ENCODE measurements around the gene REV3L.

The REV3L gene

DNA sequence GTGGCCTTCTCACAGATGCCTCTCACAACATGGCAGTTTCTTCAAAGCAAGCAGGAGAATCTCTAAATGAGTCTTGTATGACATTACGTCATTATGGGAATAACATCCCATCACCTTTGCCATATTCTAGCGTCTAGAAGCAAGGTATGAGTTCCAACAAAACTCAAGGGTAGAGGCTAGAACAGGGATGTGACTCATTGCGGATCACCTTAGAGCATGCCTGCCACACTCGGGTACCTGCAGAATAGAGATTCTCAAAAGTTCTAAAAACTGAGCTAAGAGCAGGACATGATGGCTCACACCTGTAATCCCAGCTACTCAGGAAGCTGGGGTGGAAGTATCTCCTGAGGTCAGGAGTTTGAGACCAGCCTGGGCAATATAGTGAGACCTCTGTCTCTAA is 212.9 kb downstream of the REV3L start:
- no peaks in the 10 kb centered on the region for H3K36me3 ChIP-seq (ENCODE audit: insufficient read depth)
- H3K4me2 ChIP-seq = no peak overlapping the region
- no peak overlapping the region for H3K4me3 ChIP-seq (IDR thresholded peaks at IDR 0.05; ENCODE audit: insufficient read depth, low read depth, low read length)
- H3K4me1 ChIP-seq (ENCODE audit: low read depth, poor library complexity, severe bottlenecking) = no peaks in the 10 kb centered on the region
- no peaks in the 10 kb centered on the region for H3K27me3 ChIP-seq (ENCODE audit: insufficient read depth, low read depth)
- H3K9ac ChIP-seq = no peak overlapping the region
- TF ChIP-seq CTCF (conservative IDR thresholded peaks at IDR 0.05; ENCODE audit: low read depth, low read length) = no peak
- no peaks in the 10 kb centered on the region for H3K79me2 ChIP-seq (ENCODE audit: insufficient read depth, low read depth)
- H3K27ac ChIP-seq = no peak overlapping the region
- H4K20me1 ChIP-seq (ENCODE audit: insufficient read depth) = no peaks in the 10 kb centered on the region
- no peak overlapping the region for H2AFZ ChIP-seq (ENCODE audit: low read depth)

GRCh38 chr6:111269401-111269970 is 213.5 kb downstream of the REV3L start:
- H3K4me2 ChIP-seq = no peak overlapping the region
- H3K79me2 ChIP-seq (ENCODE audit: insufficient read depth, low read depth) = no peaks in the 10 kb centered on the region
- TF ChIP-seq CTCF (conservative IDR thresholded peaks at IDR 0.05; ENCODE audit: low read depth, low read length) = no peak
- H3K4me3 ChIP-seq (IDR thresholded peaks at IDR 0.05; ENCODE audit: insufficient read depth, low read depth, low read length) = no peak overlapping the region
- no peak overlapping the region for H2AFZ ChIP-seq (ENCODE audit: low read depth)
- no peak overlapping the region for H3K9ac ChIP-seq
- H3K4me1 ChIP-seq (ENCODE audit: low read depth, poor library complexity, severe bottlenecking) = no peaks in the 10 kb centered on the region
- no peaks in the 10 kb centered on the region for H3K27me3 ChIP-seq (ENCODE audit: insufficient read depth, low read depth)
- no peaks in the 10 kb centered on the region for H4K20me1 ChIP-seq (ENCODE audit: insufficient read depth)
- no peaks in the 10 kb centered on the region for H3K36me3 ChIP-seq (ENCODE audit: insufficient read depth)
- H3K27ac ChIP-seq = no peak overlapping the region

DNA sequence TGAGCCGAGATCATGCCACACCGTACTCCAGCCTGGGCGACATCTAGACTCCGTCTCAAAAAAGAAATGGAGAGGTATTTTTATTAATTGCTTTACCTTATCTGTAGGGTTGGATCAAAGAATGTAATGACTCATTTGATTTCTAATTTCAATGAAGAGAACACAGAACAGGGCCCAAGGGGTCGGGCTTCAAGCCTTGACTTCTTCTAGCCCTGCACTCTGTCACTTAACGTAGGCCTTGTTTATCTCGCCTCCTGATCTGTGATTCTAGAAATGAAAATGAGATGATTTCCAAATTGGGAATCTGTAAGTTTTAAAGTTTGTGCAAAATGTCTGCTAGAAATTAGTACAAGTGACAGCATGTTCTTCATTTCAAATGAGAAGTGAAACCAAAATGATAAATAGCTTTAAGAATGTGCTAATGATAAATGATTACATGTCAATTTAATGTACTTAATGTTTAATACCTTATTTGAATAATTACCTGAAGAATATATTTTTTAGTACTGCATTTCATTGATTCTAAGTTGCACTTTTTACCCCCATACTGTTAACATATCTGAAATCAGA is 215.2 kb downstream of the REV3L start:
- H3K4me1 ChIP-seq (ENCODE audit: low read depth, poor library complexity, severe bottlenecking) = no peaks in the 10 kb centered on the region
- H3K36me3 ChIP-seq (ENCODE audit: insufficient read depth) = no peaks in the 10 kb centered on the region
- no peak overlapping the region for H2AFZ ChIP-seq (ENCODE audit: low read depth)
- no peak overlapping the region for H3K4me2 ChIP-seq
- H3K4me3 ChIP-seq (IDR thresholded peaks at IDR 0.05; ENCODE audit: insufficient read depth, low read depth, low read length) = no peak overlapping the region
- H3K27ac ChIP-seq = no peak overlapping the region
- no peaks in the 10 kb centered on the region for H3K79me2 ChIP-seq (ENCODE audit: insufficient read depth, low read depth)
- no peaks in the 10 kb centered on the region for H4K20me1 ChIP-seq (ENCODE audit: insufficient read depth)
- no peak for TF ChIP-seq CTCF (conservative IDR thresholded peaks at IDR 0.05; ENCODE audit: low read depth, low read length)
- H3K27me3 ChIP-seq (ENCODE audit: insufficient read depth, low read depth) = no peaks in the 10 kb centered on the region
- H3K9ac ChIP-seq = no peak overlapping the region

GRCh38 chr6:111266276-111266675 is 216.7 kb downstream of the REV3L start:
- no peak for TF ChIP-seq CTCF (conservative IDR thresholded peaks at IDR 0.05; ENCODE audit: low read depth, low read length)
- Histone ChIP-seq H3K27ac (no peak overlapping the region), H3K4me2 (no peak overlapping the region), H3K27me3 (ENCODE audit: insufficient read depth, low read depth) (no peaks in the 10 kb centered on the region), H4K20me1 (ENCODE audit: insufficient read depth) (no peaks in the 10 kb centered on the region), H3K79me2 (ENCODE audit: insufficient read depth, low read depth) (no peaks in the 10 kb centered on the region), H3K4me3 (IDR thresholded peaks at IDR 0.05; ENCODE audit: insufficient read depth, low read depth, low read length) (no peak overlapping the region), H3K9ac (no peak overlapping the region), H3K4me1 (ENCODE audit: low read depth, poor library complexity, severe bottlenecking) (no peaks in the 10 kb centered on the region), H2AFZ (ENCODE audit: low read depth) (no peak overlapping the region), H3K36me3 (ENCODE audit: insufficient read depth) (no peaks in the 10 kb centered on the region)

Measured in KMS-11 (cell line).